GM18508 (cell line): ENCODE data around the gene LAPTM5.

Experiments used
- ATAC-seq: cut with Tn5 transposase; IDR thresholded peaks from one replicate; pipeline ENCODE4 v1.9.1; 2021; ENCODE audit warnings: moderate number of reproducible peaks; ENCODE audit not compliant: insufficient read depth, unreplicated experiment

LAPTM5 gene

DNA sequence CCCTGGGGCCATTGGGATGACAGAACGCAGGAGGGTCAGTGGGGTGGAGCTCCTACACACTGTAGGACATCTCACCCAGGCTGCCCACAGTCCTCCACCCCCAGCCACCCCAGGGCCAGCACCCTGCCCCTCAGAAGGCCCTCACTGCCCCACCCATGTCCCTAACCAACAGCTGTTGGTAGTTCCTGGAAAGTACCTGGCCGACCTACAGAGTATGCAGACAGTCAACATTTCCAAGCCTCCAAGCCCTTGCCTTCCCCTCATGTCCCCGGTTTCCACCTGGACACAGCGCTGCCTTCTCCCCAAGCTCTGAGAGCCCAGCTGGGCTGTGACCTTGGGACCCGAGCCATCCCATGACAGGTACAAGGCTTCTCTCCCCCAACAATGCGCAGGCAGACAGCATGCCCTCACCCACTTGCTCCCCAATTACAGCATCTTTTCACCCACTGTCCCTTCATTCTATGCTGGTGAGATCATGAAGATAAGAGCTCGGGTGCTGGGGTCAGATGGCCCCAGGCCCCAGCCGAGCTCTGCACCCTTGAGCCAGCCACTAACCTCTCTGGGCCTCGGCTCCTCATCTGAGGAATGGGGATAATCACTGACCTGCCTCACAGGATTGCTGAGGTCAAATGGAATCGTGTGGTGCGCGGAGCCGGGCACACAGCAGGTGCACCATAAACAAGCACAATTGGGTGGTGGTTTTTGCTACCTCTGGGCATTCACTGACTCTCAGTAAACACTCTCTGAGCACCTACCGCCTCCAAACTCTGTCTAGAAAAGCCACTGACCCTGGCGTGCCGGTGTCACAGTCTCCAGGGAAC is 11.2 kb downstream of the LAPTM5 start:
- ATAC-seq: no peak

DNA sequence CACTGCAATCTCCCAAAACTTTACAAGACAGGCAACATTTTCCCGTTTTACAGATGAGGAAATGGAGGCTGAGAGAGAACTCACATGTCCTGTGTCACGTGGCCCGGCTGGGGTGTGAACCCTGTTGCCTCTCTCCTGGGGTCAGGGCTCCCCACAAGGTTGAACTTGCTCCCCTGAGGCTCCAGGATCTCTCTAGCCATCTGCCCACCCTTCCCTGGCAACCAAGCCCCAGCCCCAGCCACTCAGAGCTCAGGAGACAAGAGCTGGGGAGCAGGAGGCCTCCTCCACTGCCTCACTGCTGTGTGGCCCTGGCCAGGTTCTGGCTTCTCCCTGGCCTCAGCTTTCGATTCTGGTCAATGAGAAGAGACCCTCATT is 11.8 kb downstream of the LAPTM5 start:
- no peak for ATAC-seq

DNA sequence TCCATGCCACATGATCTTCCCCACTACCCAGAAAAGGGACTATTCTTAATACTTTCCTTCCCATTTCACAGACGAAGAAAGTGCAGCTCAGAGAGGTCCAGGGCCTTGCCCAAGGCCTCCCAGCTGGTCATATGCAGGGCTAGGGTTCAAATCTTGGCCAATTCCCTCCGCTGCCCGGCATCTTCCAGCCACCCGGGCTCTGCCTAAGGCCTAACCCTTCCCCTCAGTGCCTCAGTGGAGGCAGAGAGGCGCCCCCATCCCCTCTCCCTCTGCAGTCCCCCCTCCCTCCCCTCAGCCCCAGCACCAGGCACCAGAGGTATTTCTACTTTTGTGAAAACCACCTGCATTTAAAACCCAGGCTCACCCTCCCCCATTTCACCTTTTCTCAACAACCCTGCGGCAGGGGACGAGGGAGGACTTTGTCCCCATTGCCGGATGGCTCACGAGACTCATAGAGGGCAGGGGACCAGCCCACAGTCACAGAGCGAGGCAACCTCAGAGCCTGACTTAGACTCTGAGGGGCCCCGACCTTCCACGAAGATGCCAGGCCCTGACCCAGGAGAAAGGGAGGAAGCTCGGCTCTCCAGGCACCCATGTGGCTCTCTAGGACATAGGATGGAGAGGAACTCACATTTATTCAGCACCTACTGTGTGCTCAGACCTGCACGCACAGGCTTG is 12.3 kb downstream of the LAPTM5 start:
- ATAC-seq: no peak

DNA sequence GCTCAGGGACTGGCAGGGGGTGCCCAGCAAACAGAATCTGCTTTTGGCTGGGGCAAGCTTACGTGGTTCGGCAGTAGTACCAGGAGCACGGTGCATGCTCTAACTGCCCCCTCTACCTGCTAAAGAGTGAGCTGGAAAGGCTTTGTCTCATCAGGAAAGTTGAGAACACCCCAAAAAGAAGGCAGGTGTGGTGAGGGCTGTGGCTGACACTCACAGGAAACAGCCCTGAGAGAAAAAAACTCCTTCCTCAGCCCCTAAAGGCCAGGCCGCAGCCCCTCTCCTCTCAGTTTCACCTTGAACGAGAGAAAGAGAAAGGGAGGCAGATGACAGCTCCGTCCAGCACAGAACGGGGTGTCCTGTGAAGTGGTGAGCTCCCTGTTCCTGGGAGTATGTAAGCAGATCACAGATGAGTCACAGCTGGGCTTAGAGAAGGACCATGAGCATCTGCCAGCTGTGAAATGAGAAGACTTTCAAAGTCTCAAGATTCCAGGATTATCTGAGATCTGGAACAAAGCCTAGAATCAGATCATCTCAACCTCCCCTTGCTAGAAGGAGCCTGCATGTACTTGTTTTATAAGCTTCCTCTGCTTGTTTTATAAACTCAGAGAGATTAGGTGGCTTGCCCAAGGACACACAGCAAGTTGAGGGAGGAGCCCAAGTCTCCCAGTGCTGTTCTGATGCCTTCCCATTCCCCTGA is 13.4 kb downstream of the LAPTM5 start:
- ATAC-seq: no peak

- ATAC-seq: no peak
Measured at GRCh38 chr1:30743584-30744059, 14.0 kb downstream of the LAPTM5 start.

GRCh38 chr1:30742963-30743559 is 14.5 kb downstream of the LAPTM5 start:
- no peak for ATAC-seq

- ATAC-seq: no peak
Measured at GRCh38 chr1:30742300-30742962, 15.1 kb downstream of the LAPTM5 start.

DNA sequence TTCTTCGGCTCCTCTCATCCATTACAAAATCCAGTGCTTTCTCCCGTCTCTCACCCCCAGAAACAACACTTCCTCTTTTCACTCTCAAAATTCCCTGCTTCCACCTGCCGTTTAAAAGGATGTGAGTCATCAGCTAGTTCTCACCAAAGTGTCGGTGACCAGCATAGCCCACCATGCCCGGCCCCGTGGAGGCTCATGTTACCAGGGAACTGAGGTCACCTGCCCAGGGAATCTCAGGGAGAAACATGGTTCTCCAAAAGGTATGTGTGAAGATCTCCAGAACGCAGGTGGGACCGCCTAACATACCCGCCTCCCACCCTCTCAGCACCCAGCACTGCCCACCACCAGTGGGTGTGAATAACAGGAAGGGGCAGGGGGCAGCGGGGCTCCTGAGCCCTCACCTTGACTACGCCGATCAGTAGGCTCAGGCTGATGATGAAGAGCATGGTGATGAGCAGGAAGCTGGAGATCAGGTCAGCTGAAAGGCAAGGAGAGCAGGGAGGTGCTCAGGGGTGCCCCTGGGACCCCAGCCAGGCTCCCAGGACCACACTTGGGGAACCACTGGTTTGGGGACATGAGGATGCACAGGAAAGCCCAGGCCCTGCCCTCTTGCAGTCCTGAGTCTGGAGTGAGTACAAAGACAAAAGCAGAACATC is 16.2 kb downstream of the LAPTM5 start:
- no peak for ATAC-seq

DNA sequence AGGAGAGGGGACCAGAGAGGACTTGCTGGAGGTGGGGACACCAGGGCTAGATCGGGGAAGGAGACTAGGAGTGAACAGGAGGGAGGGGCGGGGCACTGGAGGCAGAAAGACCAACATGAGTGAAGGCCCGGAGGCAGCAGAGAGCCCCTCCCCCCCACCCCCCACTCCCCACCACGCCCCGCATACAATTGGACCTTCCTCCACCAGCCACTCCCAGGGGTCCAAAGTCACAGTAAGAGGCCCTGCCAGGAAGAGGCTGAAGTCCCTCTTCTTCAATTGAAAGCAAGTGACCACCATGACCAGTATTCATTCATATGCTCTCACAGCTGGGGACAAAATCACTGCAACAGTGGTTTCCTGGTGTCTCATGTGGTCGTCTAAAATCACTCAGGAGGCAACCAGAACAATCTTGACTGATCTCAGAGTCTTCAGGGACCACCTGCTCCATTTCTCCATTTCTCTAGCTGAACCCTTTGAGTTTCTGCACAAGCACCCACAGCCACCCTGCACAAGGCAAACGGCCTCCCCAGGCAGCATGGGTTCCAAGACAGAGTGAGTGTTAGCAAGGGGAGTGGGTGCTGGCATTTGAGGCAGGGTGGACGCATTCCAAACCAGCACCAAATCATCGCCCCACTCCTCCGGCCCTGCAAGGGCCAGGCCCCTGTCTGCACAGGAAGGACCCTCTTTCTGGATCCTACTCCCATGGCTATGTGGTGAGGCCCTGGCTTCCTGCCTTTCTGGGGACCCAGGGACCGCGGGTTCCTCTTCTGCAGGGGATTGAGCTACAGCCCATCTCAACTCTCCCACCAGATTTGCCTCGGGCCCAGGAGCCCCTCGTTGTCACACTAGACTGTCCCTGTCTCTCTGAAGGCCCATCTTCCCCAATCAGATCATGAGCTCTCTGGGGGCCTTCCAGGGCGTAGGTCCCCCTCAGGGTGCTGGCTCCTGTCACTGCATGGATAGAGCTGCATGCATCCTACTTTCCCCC is 17.0 kb downstream of the LAPTM5 start:
- no peak for ATAC-seq

GRCh38 chr1:30739601-30740000 is 18.0 kb downstream of the LAPTM5 start:
- ATAC-seq: no peak

GRCh38 chr1:30738715-30739559 is 18.6 kb downstream of the LAPTM5 start:
- ATAC-seq: no peak

GRCh38 chr1:30738040-30738714 is 19.4 kb downstream of the LAPTM5 start:
- ATAC-seq: no peak

DNA sequence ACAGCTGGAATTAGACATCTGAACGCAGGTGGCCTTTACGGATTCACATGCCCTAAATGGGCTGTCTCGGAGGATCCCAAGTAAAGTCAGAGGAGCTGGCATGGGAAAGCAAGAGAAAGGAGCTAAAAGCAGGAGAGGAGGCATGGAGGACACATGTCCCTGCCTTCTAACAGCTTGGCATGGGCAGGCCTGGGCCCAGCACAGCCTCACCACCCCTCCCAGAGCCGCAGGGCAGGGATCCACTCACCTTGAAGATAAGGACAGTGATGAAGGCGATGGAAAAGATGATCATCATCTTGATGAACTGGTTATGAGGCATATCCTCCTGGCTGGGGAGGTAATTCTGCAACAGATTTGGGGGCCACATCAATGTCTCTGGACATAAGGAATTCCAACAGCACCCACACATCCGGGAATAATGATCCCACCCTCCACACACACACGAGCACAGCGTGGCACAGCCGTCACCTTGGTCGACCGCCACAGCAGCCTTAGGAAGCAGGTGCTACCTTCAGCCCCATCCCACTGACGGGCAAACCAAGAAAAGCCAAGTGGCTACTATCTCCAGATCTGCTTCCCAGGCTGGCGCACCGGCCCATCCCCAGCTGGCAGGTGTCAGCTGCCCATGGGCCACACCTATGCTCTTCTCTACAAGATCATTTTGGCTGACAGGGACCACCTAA is 20.1 kb downstream of the LAPTM5 start:
- ATAC-seq: no peak

GRCh38 chr1:30735668-30736498 is 21.7 kb downstream of the LAPTM5 start:
- no peak for ATAC-seq

DNA sequence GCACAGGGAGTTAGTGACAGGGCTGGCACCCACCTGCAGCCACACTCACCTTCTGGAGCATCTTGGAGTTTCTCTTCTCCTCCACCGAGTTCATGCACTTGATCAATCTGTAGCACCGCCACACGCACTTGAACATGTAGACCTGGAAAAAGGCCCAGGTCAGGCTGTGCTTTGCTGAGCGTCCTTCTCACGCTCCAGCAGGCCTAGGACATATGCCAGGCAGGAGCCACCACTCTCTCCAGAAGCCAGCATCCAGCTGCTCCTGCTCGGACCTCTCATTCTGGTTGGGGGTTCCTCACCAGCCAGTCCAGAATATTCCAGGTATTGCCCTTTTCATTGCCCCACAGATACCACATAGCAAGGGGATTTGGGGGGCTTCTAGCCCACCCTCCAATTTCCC is 22.4 kb downstream of the LAPTM5 start:
- ATAC-seq: no peak

GRCh38 chr1:30734580-30734979 is 23.0 kb downstream of the LAPTM5 start:
- no peak for ATAC-seq
